ENCODE results near the gene ATP5F1D. TPM values are rescaled to one million over a fixed set of nuclear protein-coding genes. Genes with fewer than 3 reads are reported as not detected.

The ATP5F1D gene
- total and polyA plus RNA-seq, 2 of the 13 experiments (the other 11 are each of a cell fraction or from before 2014, with no cell fraction given): 39.4 to 78.7 TPM

DNA sequence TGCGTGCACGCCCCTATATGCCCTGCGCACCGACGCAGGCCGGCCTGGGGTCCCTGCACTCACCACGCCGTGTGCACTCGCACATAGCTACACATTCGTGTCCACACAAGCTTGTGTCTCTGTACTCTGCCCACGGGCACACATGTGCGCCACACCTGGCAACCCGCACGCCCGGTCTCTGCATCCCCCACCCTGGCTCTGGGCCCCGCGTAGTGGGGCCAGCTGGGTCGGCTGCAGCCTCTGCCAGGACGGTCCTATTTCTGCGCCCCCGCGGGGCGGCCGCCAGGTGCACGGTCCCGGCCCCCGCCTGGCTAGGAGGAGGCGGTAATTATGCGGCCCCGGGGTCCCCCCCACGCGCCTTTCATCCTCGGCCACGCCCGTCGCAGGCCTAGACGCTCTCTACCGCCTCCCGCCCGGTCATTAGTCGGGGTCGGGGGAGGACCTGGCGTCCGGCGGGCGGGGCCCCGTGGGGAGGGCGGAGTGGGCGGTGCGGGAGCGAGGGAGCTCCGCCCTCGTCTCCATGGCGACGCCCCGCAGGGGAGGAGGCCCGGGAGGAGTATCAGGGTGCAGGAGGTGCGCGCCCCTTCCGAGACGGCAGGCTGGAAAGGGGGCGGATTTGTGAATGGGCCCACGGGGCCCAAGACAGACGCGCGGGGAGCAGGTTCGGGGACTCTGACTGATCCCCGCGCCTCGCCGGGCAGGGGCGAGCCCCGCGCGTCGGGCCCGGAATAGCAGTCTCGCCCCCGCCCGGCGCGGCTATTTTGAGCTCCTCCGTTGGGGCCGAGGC is 24.8 kb downstream of the ATP5F1D start (continued):
- TF ChIP-seq ZNF17 (CRISPR knock-in tag; IDR thresholded peaks at IDR 0.05) (no peak), REPIN1 (CRISPR knock-in tag; IDR thresholded peaks at IDR 0.05; ENCODE audit: borderline replicate concordance, low read depth) (no peak), KIAA2018 (CRISPR knock-in tag; IDR thresholded peaks at IDR 0.05; ENCODE audit: borderline replicate concordance) (no peak), ZNF564 (CRISPR knock-in tag; IDR thresholded peaks at IDR 0.05) (no peak), POLR2AphosphoS5 (IDR thresholded peaks at IDR 0.05; ENCODE audit: low read depth, low read length) (peak; percentile 34; the same call in 1 of the 2 replicates), ZNF639 (CRISPR knock-in tag; conservative IDR thresholded peaks at IDR 0.05) (peak; percentile 30; the same call in 1 of the 2 replicates), MYC (CRISPR knock-in tag; IDR thresholded peaks at IDR 0.05; ENCODE audit: borderline replicate concordance) (peak; percentile 42; the same call in 1 of the 2 replicates), ZNF619 (CRISPR knock-in tag; IDR thresholded peaks at IDR 0.05) (no peak), PHF5A (CRISPR knock-in tag; IDR thresholded peaks at IDR 0.05; ENCODE audit: low read depth, unreplicated experiment) (no peak), TCF7 (IDR thresholded peaks at IDR 0.05; ENCODE audit: low read depth) (peak; percentile 63; the same call in 1 of the 2 replicates), ZNF33B (CRISPR knock-in tag; IDR thresholded peaks at IDR 0.05) (0 out of 2 replicates have a peak, but pooled peaks have one; percentile 49), NPAS2 (CRISPR knock-in tag; IDR thresholded peaks at IDR 0.05; ENCODE audit: borderline replicate concordance) (no peak), TFAP4 (IDR thresholded peaks at IDR 0.05; ENCODE audit: borderline replicate concordance, low read depth) (peak; percentile 57; the same call in 1 of the 2 replicates), NFATC3 (CRISPR knock-in tag; IDR thresholded peaks at IDR 0.05) (no peak), ZNF331 (CRISPR knock-in tag; IDR thresholded peaks at IDR 0.05) (peak; percentile 31; the same call in 1 of the 2 replicates), ZNF792 (CRISPR knock-in tag; IDR thresholded peaks at IDR 0.05) (0 out of 2 replicates have a peak, but pooled peaks have one; percentile 28)
- TF ChIP-seq, protein P1, sequence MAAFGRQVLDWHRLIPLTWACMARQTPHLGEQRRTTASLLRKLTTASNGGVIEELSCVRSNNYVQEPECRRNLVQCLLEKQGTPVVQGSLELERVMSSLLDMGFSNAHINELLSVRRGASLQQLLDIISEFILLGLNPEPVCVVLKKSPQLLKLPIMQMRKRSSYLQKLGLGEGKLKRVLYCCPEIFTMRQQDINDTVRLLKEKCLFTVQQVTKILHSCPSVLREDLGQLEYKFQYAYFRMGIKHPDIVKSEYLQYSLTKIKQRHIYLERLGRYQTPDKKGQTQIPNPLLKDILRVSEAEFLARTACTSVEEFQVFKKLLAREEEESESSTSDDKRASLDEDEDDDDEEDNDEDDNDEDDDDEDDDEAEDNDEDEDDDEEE (CRISPR knock-in tag; IDR thresholded peaks at IDR 0.05): no peak

Measured in HepG2 (cell line).